PC-9 (cell line): Measurements from ENCODE around the gene SLCO2B1. TPM values are rescaled to one million over a fixed set of nuclear protein-coding genes. Genes with fewer than 3 reads are reported as not detected.

Experiments
- BruUV-seq: library from RNA; stranded (reverse); fragments of 400-500 nt; replicated peaks from 2 replicates; lab custom pipeline; 2021; lab: Mats Ljungman, UMichigan
- CTCF ChIA-PET: fragments of 300-600 bp; sonication (Branson Sonifier 250); formaldehyde crosslinking; loops from one replicate; lab custom pipeline; 2022; ENCODE audit warnings: antibody characterized with exemption; lab: Charles Lee
- POLR2A ChIA-PET: fragments of 300-600 bp; sonication (Branson Sonifier 250); formaldehyde crosslinking; loops from one replicate; lab custom pipeline; 2022; ENCODE audit warnings: antibody characterized with exemption; ENCODE audit not compliant: unreplicated experiment; lab: Charles Lee
- DNase-seq, 2 experiments: peaks; one replicate each; pipeline versions ENCODE4 v3.0.0 to v3.0.0-alpha.2; 2015 to 2022; ENCODE audit warnings: mixed read lengths in 1 of 2
- H2AFZ ChIP-seq: fragments of 200-600 bp; sonication (generic); 2 replicates; pipeline ENCODE4 v1.8.1; 2017; ENCODE audit warnings: antibody characterized with exemption
- H3F3A ChIP-seq: fragments of 200-600 bp; sonication (generic); 2 replicates; pipeline ENCODE4 v1.8.1; 2017; ENCODE audit warnings: antibody characterized with exemption, mild to moderate bottlenecking, low read depth; ENCODE audit not compliant: insufficient read depth
- H3K27ac ChIP-seq: fragments of 200-600 bp; sonication (generic); 2 replicates; pipeline ENCODE4 v1.6.1; 2016; ENCODE audit warnings: mixed run types
- H3K27me3 ChIP-seq: fragments of 200-600 bp; sonication (generic); 2 replicates; pipeline ENCODE4 v1.6.1; 2016; ENCODE audit warnings: low read depth, mixed run types; ENCODE audit not compliant: insufficient read depth
- H3K36me3 ChIP-seq: fragments of 200-600 bp; sonication (generic); 2 replicates; pipeline ENCODE4 v1.6.1; 2016; ENCODE audit warnings: low read depth, mixed run types
- H3K4me1 ChIP-seq: fragments of 200-600 bp; sonication (generic); replicated peaks from 2 replicates; pipeline ENCODE4 v1.6.1; 2016; ENCODE audit warnings: mixed run types; ENCODE audit not compliant: insufficient read depth
- H3K4me2 ChIP-seq: fragments of 200-600 bp; sonication (generic); 2 replicates; pipeline ENCODE4 v1.6.1; 2017; ENCODE audit warnings: mixed run types
- H3K4me3 ChIP-seq: fragments of 200-600 bp; sonication (generic); 2 replicates; pipeline ENCODE4 v1.6.1; 2016; ENCODE audit warnings: mixed run types
- H3K79me2 ChIP-seq: fragments of 200-600 bp; sonication (generic); 2 replicates; pipeline ENCODE4 v1.6.1; 2017; ENCODE audit warnings: low read depth, mixed run types
- H3K9me2 ChIP-seq: fragments of 200-600 bp; sonication (generic); 2 replicates; pipeline ENCODE4 v1.8.1; 2017; ENCODE audit warnings: mild to moderate bottlenecking; ENCODE audit not compliant: insufficient read depth
- H3K9me3 ChIP-seq: fragments of 200-600 bp; sonication (generic); 2 replicates; pipeline ENCODE4 v1.8.1; 2016; ENCODE audit warnings: low read depth; ENCODE audit not compliant: insufficient read depth
- H4K20me1 ChIP-seq: fragments of 200-600 bp; sonication (generic); 2 replicates; pipeline ENCODE4 v1.8.1; 2017; ENCODE audit not compliant: insufficient read depth
- EZH2 ChIP-seq: fragments of 200-600 bp; sonication (generic); IDR thresholded peaks from 2 replicates; pipeline ENCODE4 v1.8.0; 2017; ENCODE audit warnings: antibody characterized with exemption, low read depth
- intact Hi-C: fragments of 100-400 bp; cut with micrococcal nuclease; formaldehyde crosslinking; loops from one replicate; pipeline ENCODE4 v1.10.0; 2022; ENCODE audit not compliant: unreplicated experiment
- total RNA-seq: library from RNA; stranded (reverse); gene quantifications from 2 replicates; pipeline ENCODE4 v1.2.3, GENCODE V29; 2021
- TF ChIP-seq, protein P1 (sequence below): fragments of 200-600 bp; sonication (generic); conservative IDR thresholded peaks from 2 replicates; pipeline ENCODE4 v1.6.1; 2017; ENCODE audit warnings: mixed run types, antibody characterized with exemption, mild to moderate bottlenecking, moderate library complexity

SLCO2B1 gene
- total RNA-seq, 1 experiment from 2014 or later = 1.3 TPM

DNA sequence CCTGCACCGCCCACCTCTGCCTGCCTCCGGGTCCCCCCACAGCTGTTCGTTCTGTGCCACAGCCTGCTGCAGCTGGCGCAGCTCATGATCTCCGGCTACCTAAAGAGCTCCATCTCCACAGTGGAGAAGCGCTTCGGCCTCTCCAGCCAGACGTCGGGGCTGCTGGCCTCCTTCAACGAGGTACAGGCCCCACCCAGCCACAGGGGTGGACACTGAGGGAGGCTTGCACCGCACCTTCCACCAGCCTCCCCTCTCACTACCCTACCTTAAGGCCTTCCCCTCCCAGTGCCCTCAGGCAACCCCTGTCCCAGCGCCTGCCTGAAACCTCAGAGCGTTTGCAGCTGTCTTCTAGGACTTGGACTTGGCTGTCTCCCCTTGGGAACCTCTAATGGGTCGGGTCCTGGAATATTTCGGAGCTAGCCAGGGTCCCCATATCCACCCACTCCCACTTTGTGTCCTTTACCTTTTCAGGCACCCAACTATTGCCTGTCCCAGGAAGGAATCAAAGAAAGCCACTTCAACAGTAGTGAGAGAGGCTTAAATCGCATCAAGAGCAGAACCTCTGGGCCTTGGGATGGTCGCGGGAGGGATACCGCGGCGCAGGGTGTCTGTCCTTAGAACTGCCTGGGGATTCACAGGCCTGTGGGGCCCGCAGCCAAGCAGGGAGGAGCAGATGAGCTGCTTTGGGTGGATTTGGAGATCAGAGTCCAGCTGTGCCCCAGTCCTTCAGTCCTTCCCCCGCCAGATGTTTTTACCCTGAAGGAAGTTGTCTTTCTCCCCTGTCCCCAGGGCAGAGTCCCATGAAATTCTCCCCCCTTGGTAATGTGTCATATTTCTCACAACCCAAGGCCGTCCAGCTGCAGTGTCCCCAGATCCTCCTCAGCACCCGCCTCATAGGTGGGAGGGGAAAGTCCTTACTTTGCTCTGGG lies 13.3 kb downstream of the SLCO2B1 start:
- Histone ChIP-seq H3K4me1 (no peaks in the 10 kb centered on the region), H3K4me2 (no peak overlapping the region), H3K9me2 (no peaks in the 10 kb centered on the region), H3K27me3 (peaks cover 89% of the 10 kb centered on the region), H2AFZ (no peak overlapping the region), H3F3A (no peaks in the 10 kb centered on the region), H3K79me2 (no peaks in the 10 kb centered on the region), H3K4me3 (no peak overlapping the region), H3K9me3 (no peaks in the 10 kb centered on the region; the same call in 1 of the 2 replicates), H4K20me1 (no peaks in the 10 kb centered on the region), H3K27ac (no peak overlapping the region), H3K36me3 (no peaks in the 10 kb centered on the region)
- no TSS peak for BruUV-seq
- ChIA-PET CTCF (no interaction called here), POLR2A (no interaction called here)
- no peak for TF ChIP-seq EZH2
- TF ChIP-seq, protein P1, sequence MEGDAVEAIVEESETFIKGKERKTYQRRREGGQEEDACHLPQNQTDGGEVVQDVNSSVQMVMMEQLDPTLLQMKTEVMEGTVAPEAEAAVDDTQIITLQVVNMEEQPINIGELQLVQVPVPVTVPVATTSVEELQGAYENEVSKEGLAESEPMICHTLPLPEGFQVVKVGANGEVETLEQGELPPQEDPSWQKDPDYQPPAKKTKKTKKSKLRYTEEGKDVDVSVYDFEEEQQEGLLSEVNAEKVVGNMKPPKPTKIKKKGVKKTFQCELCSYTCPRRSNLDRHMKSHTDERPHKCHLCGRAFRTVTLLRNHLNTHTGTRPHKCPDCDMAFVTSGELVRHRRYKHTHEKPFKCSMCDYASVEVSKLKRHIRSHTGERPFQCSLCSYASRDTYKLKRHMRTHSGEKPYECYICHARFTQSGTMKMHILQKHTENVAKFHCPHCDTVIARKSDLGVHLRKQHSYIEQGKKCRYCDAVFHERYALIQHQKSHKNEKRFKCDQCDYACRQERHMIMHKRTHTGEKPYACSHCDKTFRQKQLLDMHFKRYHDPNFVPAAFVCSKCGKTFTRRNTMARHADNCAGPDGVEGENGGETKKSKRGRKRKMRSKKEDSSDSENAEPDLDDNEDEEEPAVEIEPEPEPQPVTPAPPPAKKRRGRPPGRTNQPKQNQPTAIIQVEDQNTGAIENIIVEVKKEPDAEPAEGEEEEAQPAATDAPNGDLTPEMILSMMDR = no peak
- intact Hi-C loops = no loop called here
- DNase-seq = no peak

DNA sequence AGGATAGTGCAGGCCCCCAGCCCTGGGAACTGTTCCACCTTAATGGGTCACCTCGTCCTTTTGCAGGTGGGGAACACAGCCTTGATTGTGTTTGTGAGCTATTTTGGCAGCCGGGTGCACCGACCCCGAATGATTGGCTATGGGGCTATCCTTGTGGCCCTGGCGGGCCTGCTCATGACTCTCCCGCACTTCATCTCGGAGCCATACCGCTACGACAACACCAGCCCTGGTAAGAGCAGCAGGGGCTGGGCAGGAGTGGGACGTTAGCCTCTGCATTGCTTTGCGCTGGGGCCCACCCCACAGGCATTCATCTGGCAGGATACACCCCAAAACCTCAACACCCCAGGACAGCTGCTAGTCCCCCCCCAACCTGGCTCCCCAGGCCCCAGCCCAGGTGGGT lies 14.8 kb downstream of the SLCO2B1 start:
- ChIA-PET CTCF (no interaction called here), POLR2A (no interaction called here)
- no TSS peak for BruUV-seq
- no peak for DNase-seq
- TF ChIP-seq, protein P1 = no peak
- TF ChIP-seq EZH2 = no peak
- no peak overlapping the region for H3K27ac ChIP-seq
- no peaks in the 10 kb centered on the region for H3K79me2 ChIP-seq
- H3K9me2 ChIP-seq = no peaks in the 10 kb centered on the region
- peaks cover 97% of the 10 kb centered on the region for H3K27me3 ChIP-seq
- no peak overlapping the region for H3K4me2 ChIP-seq
- no peak overlapping the region for H3K4me3 ChIP-seq
- H4K20me1 ChIP-seq = no peaks in the 10 kb centered on the region
- H3K4me1 ChIP-seq = no peaks in the 10 kb centered on the region
- intact Hi-C loops = no loop called here
- no peaks in the 10 kb centered on the region for H3F3A ChIP-seq
- no peak overlapping the region for H2AFZ ChIP-seq
- H3K36me3 ChIP-seq = no peaks in the 10 kb centered on the region
- H3K9me3 ChIP-seq = no peaks in the 10 kb centered on the region; the same call in 1 of the 2 replicates

GRCh38 chr11:75166791-75167190 lies 15.9 kb downstream of the SLCO2B1 start:
- Histone ChIP-seq H3K4me3 (no peak overlapping the region), H3K79me2 (no peaks in the 10 kb centered on the region), H3K36me3 (no peaks in the 10 kb centered on the region), H4K20me1 (no peaks in the 10 kb centered on the region), H3K9me3 (no peaks in the 10 kb centered on the region), H3K4me1 (no peaks in the 10 kb centered on the region), H2AFZ (no peak overlapping the region), H3K9me2 (no peaks in the 10 kb centered on the region), H3F3A (no peaks in the 10 kb centered on the region), H3K27me3 (peaks cover 97% of the 10 kb centered on the region), H3K27ac (no peak overlapping the region), H3K4me2 (no peak overlapping the region)
- TF ChIP-seq EZH2 = no peak
- TF ChIP-seq, protein P1 = no peak
- DNase-seq = no peak
- ChIA-PET POLR2A (no interaction called here), CTCF (no interaction called here)
- intact Hi-C loops = no loop called here
- no TSS peak for BruUV-seq
